Skin epidermis (tissue), 12 donors: Measurements from ENCODE around the gene ZNFX1.
"Not testable (repeated sequence)": the region's sequence is repeated elsewhere in the genome, so short reads cannot be mapped to it uniquely, and the experiment has no call there.

Source experiments
- H3K27ac ChIP-seq, 21 experiments: fragments of 200-600 bp; sonication (generic) in 11 of 21; one replicate each; pipeline ENCODE4 v1.5.0; 2020; ENCODE audit warnings: mild to moderate bottlenecking in 3 of 21, inconsistent platforms in 2 of 21, moderate library complexity in 2 of 21
- H3K4me3 ChIP-seq, 7 experiments: fragments of 200-600 bp; sonication (generic) in 2 of 7; one replicate each; pipeline ENCODE4 v1.5.0; 2020; ENCODE audit warnings: inconsistent platforms in 2 of 7, mild to moderate bottlenecking in 2 of 7, moderate library complexity in 1 of 7

Gene ZNFX1

DNA sequence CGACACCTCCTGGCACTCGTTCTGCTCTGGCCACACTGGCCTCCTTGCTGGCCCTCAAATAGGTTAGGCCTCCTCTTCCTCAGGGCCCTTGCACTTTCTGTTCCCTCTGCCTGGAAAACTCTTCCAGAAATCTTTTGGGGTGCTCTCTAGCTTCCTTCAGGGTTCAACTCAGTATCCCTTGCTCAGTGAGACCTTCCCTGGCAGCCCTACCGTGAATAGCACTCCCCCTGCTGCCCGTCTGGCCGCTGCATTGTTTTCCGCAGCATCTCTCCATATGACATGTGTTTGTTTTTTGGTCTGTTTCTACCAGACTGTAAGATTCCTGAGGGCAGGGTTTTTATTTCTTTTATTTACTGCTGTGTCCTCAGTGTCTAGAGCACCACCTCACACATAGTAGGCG lies 52.0 kb downstream of the ZNFX1 start:
- Histone ChIP-seq H3K27ac (no peak overlapping the region), H3K4me3 (no peak overlapping the region)

DNA sequence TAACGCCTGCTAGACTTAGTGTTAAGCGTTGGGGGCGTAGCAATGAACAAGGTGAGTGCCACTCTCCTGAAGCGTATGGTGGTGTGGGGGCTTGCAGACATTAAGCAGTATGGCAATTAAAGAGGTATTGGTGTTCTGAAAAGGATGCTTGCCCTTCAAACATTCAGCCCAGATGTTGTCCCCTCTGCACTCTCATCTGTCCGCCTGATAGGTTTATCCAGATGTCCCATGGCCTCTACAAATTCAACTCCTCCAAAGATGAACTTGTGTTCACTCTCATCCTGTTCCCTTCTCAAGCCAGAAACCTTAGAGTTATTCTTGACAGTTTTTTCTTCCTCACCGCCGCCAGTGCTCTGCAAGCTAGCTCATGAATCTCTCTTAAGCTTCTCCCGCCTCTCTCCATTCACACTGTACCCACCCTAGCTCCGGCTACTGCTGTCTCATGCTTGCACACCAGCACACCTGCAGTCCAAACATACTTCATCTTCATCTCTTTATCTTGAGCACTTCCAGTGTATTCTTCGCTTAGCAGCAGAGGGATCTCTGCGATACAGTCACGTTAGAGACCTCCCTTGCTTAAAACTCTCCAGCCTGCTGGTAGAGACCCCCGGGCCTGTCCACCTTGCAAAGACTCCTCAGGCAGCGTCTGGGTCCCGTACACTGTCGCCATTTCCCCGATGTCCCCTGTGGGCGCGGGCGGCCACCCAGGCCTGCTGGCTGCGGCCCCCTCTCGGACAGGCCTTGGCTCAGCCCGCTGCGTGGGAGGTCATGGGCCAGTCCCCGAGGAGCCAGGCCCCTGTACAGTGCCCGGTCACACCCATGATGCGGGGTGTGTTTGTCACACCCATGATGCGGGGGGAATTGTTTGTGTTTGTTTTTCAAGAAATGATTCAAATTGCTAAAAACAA lies 57.7 kb downstream of the ZNFX1 start:
- peak overlapping the region in 20 of 21 experiments; percentile 57 to 95 (median 89) for H3K27ac ChIP-seq

GRCh38 chr20:49219091-49219923 lies 58.5 kb downstream of the ZNFX1 start, which contains the start of gene DDX27:
Gene DDX27 (plus strand): TSS chr20:49219416. CDS start chr20:49219449, 33 bp downstream.
- H3K27ac ChIP-seq: peak within 1 kb of the TSS; percentile 18 to 95 (median 89)

More for the DNA sequence above, 57.7 kb downstream of the ZNFX1 start:
- peak overlapping the region; percentile 64 to 84 (median 80) for H3K4me3 ChIP-seq

DNA sequence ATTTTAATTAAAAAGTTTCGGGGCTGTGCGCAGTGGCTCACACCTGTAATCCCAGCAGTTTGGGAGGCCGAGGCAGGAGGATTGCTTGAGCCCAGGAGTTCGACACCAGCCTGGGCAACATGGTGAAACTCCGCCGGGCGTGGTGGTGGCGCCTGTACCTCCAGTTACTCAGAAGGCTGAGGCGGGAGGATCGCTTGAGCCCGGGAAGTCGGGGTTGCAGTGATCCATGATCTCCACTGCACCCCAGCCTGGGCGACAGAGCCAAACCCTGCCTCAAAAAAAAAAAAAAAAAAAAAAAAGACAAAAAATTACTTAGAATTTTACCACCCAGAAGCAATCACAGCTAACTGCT lies 59.1 kb downstream of the ZNFX1 start:
- Histone ChIP-seq H3K4me3 (peak overlapping the region in 5 of 7 experiments; percentile 79 to 84 (median 82)), H3K27ac (peak overlapping the region in 17 of 21 experiments; percentile 42 to 95 (median 82))

More at GRCh38 chr20:49219091-49219923, 58.5 kb downstream of the ZNFX1 start, which contains the start of gene DDX27:
- H3K4me3 ChIP-seq: peak within 1 kb of the TSS; percentile 64 to 84 (median 80)

DNA sequence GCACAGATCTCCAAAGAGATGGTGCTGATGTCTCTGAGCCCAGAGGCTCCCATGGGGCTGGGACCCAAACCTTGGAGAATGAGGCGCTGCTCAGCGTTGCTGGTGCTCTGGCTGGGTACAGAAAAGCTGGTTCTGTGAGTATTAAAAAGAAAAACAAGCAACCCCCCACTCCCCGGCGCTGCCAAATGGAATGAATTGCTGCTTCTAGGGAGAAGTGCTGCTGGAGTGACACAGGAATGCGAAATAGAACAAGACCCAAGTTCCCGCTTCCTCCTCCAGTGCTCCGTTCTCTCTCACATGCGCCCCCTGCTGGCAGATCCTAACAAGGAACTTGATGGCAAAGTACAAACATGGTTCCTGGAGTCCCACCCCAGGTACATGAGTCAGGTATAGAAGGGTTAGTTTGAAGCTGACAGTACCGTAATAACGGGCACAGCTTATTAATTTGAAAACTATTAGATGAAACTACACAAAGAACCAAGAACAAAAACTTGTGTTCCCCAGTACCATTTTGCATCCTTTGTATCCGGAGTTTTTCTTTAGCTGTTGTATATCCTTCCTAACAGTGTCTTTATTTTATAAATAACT lies 60.8 kb downstream of the ZNFX1 start:
- H3K4me3 ChIP-seq: peak overlapping the region in 1 of 7 experiments; percentile 10
- no peak overlapping the region for H3K27ac ChIP-seq

DNA sequence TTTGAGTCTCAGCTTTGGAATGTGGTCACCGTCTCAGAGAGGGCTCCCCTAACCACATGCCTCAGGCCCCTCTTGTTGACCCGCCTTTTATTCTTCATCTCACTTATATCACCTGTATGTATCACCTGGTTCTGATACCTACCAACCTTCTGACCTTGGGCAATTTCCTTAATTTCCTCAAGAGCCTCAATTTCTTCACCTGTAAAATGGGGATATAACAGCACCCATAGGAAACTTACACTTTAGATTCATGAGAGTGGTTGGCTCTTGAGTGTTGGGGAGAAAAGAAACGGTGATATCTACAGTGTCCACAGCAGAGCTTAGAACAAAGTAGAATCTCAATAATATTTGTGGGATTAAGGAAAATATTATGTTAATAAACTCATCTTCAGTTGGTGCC lies 62.6 kb downstream of the ZNFX1 start:
- Histone ChIP-seq H3K27ac (no peak overlapping the region), H3K4me3 (no peak overlapping the region)

- Histone ChIP-seq H3K4me3 (no peak overlapping the region), H3K27ac (no peak overlapping the region)
Observed at GRCh38 chr20:49214571-49214970, 63.3 kb downstream of the ZNFX1 start.

GRCh38 chr20:49210757-49211110 lies 67.1 kb downstream of the ZNFX1 start:
- Histone ChIP-seq H3K4me3 (no peak overlapping the region), H3K27ac (no peak overlapping the region)

GRCh38 chr20:49210101-49210756 lies 67.6 kb downstream of the ZNFX1 start:
- Histone ChIP-seq H3K4me3 (no peak overlapping the region), H3K27ac (peak overlapping the region in 1 of 21 experiments; percentile 30)

- Histone ChIP-seq H3K4me3 (no peak overlapping the region), H3K27ac (no peak overlapping the region)
Observed at GRCh38 chr20:49207076-49207475, 70.8 kb downstream of the ZNFX1 start.

- no peak overlapping the region for H3K4me3 ChIP-seq
- H3K27ac ChIP-seq: no peak overlapping the region
Observed at GRCh38 chr20:49203746-49204145, 74.1 kb downstream of the ZNFX1 start.

- H3K27ac ChIP-seq: no peak overlapping the region
- H3K4me3 ChIP-seq: no peak overlapping the region
Observed at GRCh38 chr20:49203011-49203410, 74.8 kb downstream of the ZNFX1 start.

DNA sequence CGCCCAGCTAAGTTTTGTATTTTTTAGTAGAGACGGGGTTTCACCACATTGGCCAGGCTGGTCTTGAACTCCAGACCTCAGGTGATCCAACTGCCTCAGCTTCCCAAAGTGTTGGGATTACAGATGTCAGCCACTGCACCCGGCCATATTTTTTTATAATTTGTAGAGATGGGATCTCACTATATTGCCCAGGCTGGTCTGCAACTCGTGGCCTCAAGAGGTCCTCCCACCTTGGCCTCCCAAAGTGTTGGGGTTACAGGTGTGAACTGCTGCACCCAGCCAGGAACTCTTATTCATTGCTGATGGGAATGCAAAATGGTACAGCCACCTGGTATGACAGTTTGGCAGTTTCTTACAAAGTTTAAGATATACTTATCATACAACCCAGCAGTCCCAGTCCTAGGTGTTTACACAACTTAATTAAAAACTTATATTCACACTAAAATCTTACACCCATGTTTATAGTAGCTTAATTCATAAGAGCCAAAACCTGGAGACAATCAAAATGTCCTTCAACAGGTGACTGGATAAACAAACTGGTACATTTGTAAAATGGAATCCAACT lies 78.0 kb downstream of the ZNFX1 start:
- no peak overlapping the region for H3K4me3 ChIP-seq
- H3K27ac ChIP-seq: no peak overlapping the region

DNA sequence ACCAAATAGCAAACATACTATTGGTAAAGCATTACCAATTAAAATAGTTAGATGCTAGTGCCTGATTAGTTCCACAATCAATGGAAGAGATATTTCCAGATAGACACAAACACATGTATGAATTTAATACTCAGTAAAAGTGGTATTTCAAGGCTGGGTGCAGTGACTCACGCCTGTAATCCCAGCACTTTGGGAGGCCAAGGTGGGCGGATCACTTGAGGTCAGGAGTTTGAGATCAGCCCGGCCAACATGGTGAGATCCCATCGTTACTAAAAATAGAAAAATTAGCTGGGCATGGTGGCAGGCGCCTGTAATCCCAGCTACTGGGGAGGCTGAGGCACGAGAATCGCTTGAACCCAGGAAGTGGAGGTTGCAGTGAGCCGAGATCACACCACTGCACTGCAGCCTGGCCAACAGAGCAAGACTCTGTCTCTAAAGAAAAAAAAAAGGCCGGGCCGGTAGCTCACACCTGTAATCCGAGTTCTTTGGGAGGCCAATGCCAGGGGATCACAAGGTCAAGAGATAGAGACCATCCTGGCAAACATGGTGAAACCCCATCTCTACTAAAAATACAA lies 84.8 kb downstream of the ZNFX1 start:
- not testable (repeated sequence) for H3K27ac ChIP-seq

More for the DNA sequence above, 84.8 kb downstream of the ZNFX1 start:
- not testable (repeated sequence) for H3K4me3 ChIP-seq
